Sciatic nerve (tissue), 2 donors: Measurements from ENCODE around the gene WSCD1. TPM values are rescaled to one million over a fixed set of nuclear protein-coding genes. Genes with fewer than 3 reads are reported as not detected.
A peak's percentile ranks its signal among the peaks of the same experiment; 100 is the strongest.

Source experiments
- ATAC-seq: fragments of 200-7000 bp; cut with Tn5 transposase; one replicate; pipeline ENCODE4 v1.9.1; 2020; ENCODE audit warnings: mild to moderate bottlenecking, moderate library complexity
- DNase-seq: peaks from one replicate; pipeline ENCODE4 v3.0.0-alpha.2; 2020; ENCODE audit warnings: low spot score
- intact Hi-C: fragments of 100-400 bp; cut with DNase I; formaldehyde crosslinking; loops from one replicate; pipeline ENCODE4 v1.14.2; 2022
- total RNA-seq: library from RNA; stranded (reverse); fragmentation: NEBNext Ultra II Directional; extraction: Animal tissue kit (Norgen Biotek cat#: 25700); gene quantifications from one replicate; pipeline ENCODE4 v1.2.1, GENCODE V29; 2021
- donor health status: DM: no; HTN: no; CAD: no.
- donor health status: DM: no; HTN: no; CAD: no.

Gene WSCD1
- total RNA-seq = 4.8 TPM

DNA sequence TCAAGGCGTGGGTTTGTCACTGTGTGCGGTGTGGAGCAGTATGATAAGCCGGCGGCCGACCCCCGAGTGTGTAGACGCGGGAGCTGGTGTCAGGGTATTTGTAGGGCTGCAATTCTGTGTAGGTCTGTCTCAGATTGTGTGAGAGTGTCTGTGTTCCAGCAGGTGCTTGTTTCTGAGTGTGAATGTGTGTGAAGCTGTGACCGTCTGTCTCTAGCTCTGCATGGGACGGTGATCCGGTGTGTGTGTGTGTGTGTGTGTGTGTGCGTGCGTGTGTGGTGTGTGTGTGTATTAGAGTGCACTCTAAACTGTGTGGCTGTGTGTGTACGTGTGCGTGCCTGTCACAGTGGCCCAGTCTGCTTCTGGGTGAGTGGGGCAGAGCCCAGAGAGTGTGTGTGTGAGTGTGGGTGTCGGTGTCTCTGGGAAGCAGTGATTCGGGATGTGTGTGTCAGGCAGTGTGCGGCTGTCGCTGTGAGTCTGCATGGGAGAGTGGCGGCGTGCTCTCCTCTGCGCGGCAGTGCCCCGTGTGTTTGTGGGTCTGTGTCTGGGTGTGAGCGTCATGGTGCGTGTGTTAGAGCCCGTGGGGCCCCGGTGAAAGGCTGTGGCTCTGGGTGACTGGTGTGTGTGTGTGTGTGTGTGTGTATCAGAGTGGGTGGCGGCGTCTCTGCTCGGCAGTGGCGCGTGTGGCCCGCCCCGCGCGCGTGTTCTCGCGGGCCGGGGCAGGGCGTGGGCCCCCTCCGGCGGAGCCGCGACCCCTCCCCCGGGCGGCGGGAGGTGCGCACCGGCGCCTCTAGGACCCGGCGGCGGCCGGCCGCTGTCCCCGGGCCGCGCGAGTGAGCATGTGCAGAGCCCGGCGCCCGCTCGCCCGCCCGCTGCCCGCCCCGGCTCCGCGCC lies at the start of gene WSCD1:
WSCD1 (plus strand) TSS at position 841 of the 891 bp plus-strand sequence. CDS start 10,280 bp downstream, outside the sequence.
- ATAC-seq = peak; percentile 39
- DNase-seq = no peak
- intact Hi-C loops = no loop called here

GRCh38 chr17:6021011-6021400 lies 49.2 kb upstream of the WSCD1 start:
- no peak for ATAC-seq

GRCh38 chr17:6021627-6022026 lies 48.6 kb upstream of the WSCD1 start:
- intact Hi-C loops = no loop called here
- ATAC-seq (no peak), DNase-seq (no peak)

More at GRCh38 chr17:6021011-6021400, 49.2 kb upstream of the WSCD1 start:
- no peak for DNase-seq
- intact Hi-C loops = no loop called here

GRCh38 chr17:6023036-6023831 lies 46.9 kb upstream of the WSCD1 start:
- intact Hi-C loops = no loop called here
- ATAC-seq = no peak
- DNase-seq = no peak

DNA sequence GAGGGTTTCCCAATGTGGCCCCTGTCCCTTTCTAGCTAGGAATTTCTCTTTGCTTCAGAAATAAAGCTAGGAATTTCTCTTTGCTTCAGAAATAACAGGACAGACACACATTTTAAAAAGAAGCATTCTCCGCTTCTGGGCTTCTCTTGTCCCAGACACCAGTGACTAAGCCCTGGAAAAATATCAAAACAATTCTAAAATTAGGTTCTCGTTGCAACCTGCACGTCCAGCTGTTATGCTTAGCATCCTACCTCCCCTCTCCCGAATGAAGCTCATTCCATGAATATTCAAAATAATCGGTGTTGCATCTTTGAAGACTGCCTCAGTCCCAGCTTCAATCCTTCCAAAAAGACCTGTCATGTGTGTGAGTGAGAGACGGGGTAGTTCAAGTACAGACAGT lies 45.6 kb upstream of the WSCD1 start:
- DNase-seq (no peak), ATAC-seq (no peak)
- intact Hi-C loops = no loop called here

DNA sequence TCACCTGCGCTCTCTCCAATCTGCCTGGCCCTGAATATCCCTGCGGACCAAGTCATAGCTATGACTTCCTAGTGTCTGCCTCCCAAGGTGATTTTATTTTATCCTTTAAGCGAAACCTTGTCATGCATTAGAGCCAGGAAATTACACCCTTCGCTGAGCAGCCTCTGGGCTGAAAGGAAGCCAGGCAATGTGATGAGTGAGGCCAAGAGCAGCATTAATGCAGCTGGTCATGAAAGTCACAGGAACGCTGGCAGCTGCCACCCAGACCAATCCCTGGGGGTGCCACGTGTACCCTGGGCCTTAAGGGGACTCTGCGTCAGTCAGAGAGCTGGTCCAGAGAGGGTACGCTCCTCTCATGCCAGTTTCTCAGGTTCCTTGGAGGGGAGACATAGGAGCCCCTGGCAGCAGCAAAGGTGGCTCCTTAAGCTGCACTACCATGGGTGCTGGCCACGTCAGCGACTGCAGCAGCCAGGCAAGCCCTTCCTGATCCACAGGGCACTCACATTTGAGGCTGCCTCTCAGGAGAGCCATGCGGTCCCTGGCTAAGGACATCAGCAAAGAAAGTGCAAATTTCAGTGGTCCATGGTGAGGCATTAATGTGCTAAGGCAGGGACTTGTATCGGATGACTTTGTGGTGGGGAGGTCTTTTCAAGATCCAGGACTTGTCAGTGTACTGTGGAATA lies 42.7 kb upstream of the WSCD1 start:
- no peak for DNase-seq
- ATAC-seq = no peak
- intact Hi-C loops = no loop called here

- intact Hi-C loops = no loop called here
- DNase-seq = no peak
- ATAC-seq = no peak
Measured at GRCh38 chr17:6028294-6028693, 41.9 kb upstream of the WSCD1 start.

DNA sequence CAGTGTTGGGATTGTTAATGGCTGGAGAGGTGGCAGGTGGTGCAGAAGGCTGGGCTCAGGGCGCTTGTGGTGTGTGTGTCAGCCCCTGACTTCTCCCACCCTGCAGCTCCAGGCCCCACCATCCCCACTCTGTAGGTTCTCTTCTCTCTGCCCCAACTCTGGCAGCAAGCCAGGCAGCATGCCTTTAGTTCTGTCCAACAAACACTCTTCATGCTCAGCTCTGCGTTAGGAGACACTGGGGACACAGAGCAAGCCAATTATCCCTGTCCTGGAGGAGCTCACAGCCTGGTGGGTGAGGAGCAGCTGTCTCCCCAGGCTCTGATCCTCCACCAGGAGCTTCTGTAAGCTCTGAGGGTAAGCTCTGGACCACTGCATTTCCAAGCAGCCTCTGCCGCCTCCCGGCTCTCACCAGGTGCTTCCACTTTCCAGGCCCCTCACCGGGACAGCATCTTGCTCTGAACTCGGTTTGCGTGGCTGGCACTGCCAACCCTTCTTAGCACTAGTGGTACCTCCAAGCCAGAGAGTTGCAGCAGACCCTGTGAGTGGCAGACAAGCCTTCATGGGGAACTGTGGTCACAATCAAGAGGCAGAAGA lies 34.3 kb upstream of the WSCD1 start:
- no peak for ATAC-seq
- intact Hi-C loops = no loop called here
- no peak for DNase-seq

DNA sequence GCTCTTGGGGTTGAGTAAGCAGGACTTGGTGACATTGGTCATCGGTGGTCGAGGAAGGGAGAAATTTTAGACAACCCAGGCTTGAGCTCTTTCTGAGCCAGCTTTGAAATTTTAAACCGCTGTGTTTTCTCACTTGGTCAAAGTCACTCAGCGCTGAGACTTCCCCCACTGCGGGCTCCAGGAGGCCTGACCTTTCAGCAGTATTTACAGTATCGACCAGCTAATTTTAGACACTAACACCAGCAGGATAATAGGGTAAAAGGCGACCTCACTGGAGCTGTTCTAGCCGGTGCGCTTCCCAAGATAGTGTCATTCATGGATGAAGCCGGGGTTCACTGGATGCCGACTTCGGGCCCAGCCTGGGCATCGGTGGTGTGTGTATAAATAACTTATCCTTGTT lies 29.7 kb upstream of the WSCD1 start:
- DNase-seq (no peak), ATAC-seq (no peak)
- intact Hi-C loops = loop anchor here (10.0 kb wide), 1 partner anchor 1124 kb away; no protein-coding TSS in a partner anchor

DNA sequence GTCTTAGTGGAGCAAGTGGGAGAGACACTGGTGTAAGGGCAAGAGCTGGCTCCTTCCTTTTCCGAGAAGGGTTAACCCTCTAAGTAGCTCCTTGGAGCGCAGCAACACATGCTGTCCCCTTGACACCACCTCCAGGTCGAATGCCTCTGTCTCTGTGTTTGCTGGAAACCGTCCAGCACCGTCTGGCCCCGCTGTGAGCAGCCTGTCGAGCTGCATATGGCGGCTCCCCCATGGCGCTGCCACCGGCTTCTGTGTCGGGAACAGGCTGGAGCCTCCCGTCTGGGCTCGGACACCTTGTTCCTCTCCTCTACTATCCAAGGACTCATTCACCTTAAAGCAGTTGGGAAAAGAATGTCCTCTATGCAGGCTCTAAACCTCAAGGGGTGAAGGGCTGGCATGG lies 28.9 kb upstream of the WSCD1 start:
- intact Hi-C loops = loop anchor here (10.0 kb wide), 1 partner anchor 1124 kb away; no protein-coding TSS in a partner anchor
- DNase-seq (no peak), ATAC-seq (no peak)

GRCh38 chr17:6043405-6043804 lies 26.8 kb upstream of the WSCD1 start:
- ATAC-seq (no peak), DNase-seq (no peak)
- intact Hi-C loops = loop anchor here (10.0 kb wide), 1 partner anchor 1121 kb away; no protein-coding TSS in a partner anchor

DNA sequence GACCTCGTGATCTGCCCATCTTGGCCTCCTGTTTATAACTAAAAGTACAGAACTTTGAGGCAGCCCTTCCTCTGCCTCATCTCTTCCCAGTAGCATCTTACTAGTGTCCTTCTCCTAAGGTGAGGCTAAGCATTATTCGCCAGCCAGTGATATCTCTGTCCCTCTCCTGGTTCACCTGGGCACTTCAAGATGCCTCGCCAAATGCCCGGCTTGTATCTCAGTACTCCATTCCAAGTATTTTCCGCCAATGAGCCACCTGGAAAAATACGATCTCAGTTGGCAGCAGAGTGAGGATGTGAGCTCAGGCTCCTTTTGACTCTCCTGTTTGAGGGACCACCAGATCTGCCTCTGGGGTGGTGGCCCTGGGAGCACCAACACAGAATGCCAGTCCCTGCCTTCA lies 25.9 kb upstream of the WSCD1 start:
- ATAC-seq = no peak
- intact Hi-C loops = loop anchor here (10.0 kb wide), 1 partner anchor 1121 kb away; no protein-coding TSS in a partner anchor
- DNase-seq = no peak

GRCh38 chr17:6045621-6046357 lies 24.4 kb upstream of the WSCD1 start:
- ATAC-seq = no peak
- no peak for DNase-seq
- intact Hi-C loops = loop anchor here (10.0 kb wide), 1 partner anchor 1119 kb away; no protein-coding TSS in a partner anchor

- DNase-seq (no peak), ATAC-seq (no peak)
- intact Hi-C loops = loop anchor here (10.0 kb wide), 1 partner anchor 1118 kb away; no protein-coding TSS in a partner anchor
Measured at GRCh38 chr17:6046431-6046830, 23.7 kb upstream of the WSCD1 start.

- no peak for DNase-seq
- intact Hi-C loops = loop anchor here (10.0 kb wide), 1 partner anchor 1118 kb away; no protein-coding TSS in a partner anchor
- no peak for ATAC-seq
Measured at GRCh38 chr17:6046931-6047330, 23.2 kb upstream of the WSCD1 start.

GRCh38 chr17:6047966-6048365 lies 22.2 kb upstream of the WSCD1 start:
- intact Hi-C loops = loop anchor here (10.0 kb wide), 1 partner anchor 1117 kb away; no protein-coding TSS in a partner anchor
- ATAC-seq = no peak
- DNase-seq = no peak

DNA sequence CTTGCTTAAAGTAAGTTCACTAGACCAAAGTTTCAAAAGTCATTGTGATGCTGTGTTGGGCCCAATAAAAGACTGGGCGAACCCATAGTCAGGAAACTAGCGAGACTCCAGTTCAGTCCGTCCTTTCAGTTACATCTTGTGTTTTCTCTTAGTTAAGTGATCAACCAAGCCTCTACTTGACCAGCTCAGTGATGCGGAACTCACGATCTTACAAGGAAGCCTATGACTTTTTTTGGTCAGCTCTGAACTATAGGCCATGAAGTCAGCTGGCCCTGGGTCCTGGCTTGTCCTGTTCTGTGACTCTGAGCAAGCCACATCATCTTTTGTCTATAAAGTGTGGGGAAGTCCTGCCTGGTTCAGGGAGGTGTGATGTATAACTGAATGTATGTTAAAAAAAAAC lies 21.7 kb upstream of the WSCD1 start:
- no peak for DNase-seq
- no peak for ATAC-seq
- intact Hi-C loops = loop anchor here (10.0 kb wide), 1 partner anchor 1116 kb away; no protein-coding TSS in a partner anchor

DNA sequence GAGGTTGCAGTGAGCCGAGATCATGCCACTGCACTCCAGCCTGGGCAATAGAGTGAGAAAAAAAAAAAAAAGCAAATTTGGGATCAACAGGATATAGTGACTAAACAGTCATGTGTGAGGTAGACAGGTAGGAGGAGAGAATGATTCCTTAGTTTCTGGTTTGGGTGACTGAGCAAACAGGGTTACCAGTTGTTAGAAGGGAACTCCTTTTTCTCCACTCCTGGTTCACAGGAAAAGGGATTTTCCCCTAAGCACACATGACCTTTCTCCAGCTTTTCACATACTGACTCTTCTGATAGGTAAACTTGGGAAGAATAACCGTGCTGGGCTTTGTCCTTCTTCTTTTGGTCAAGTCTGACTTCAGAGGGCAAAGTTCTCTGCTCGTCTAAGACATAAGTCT lies 17.3 kb upstream of the WSCD1 start:
- ATAC-seq (no peak), DNase-seq (no peak)
- intact Hi-C loops = no loop called here
